GM23338 (cell line): ENCODE results near the gene PMPCB. TPM values are rescaled to one million over a fixed set of nuclear protein-coding genes. Genes with fewer than 3 reads are reported as not detected.

ENCODE experiments used
- ATAC-seq: fragments of 200-7000 bp; cut with Tn5 transposase; 3 replicates; pipeline ENCODE4 v1.9.1; 2020
- DNase-seq: peaks from one replicate; pipeline ENCODE4 v3.0.0-alpha.2; 2015; ENCODE audit warnings: low spot score
- H2AFZ ChIP-seq: fragments of 200-600 bp; sonication (generic); 2 replicates; pipeline ENCODE4 v1.8.0; 2016; ENCODE audit warnings: antibody characterized with exemption, mild to moderate bottlenecking, moderate library complexity
- H3F3A ChIP-seq: fragments of 200-600 bp; sonication (generic); replicated peaks from 2 replicates; pipeline ENCODE4 v1.8.0; 2017; ENCODE audit warnings: antibody characterized with exemption, mixed run types, low read depth
- H3K27ac ChIP-seq: fragments of 200-600 bp; sonication (generic); 2 replicates; pipeline ENCODE4 v1.6.1; 2016; ENCODE audit warnings: low read depth
- H3K27me3 ChIP-seq: fragments of 200-600 bp; sonication (generic); 2 replicates; pipeline ENCODE4 v1.8.0; 2016; ENCODE audit warnings: mild to moderate bottlenecking, mixed run types, moderate library complexity; ENCODE audit not compliant: insufficient read depth
- H3K36me3 ChIP-seq: fragments of 200-600 bp; sonication (generic); 2 replicates; pipeline ENCODE4 v1.8.0; 2016; ENCODE audit warnings: mild to moderate bottlenecking; ENCODE audit not compliant: insufficient read depth
- H3K4me1 ChIP-seq: fragments of 200-600 bp; sonication (generic); 2 replicates; pipeline ENCODE4 v1.8.0; 2016; ENCODE audit warnings: mild to moderate bottlenecking, moderate library complexity; ENCODE audit not compliant: insufficient read depth
- H3K4me2 ChIP-seq: fragments of 200-600 bp; sonication (generic); 2 replicates; pipeline ENCODE4 v1.7.1; 2017; ENCODE audit warnings: mixed run types
- H3K4me3 ChIP-seq: fragments of 200-600 bp; sonication (generic); 2 replicates; pipeline ENCODE4 v1.6.1; 2016; ENCODE audit warnings: mixed run types
- H3K79me2 ChIP-seq: fragments of 200-600 bp; sonication (generic); replicated peaks from 2 replicates; pipeline ENCODE4 v1.8.0; 2017; ENCODE audit warnings: mild to moderate bottlenecking; ENCODE audit not compliant: insufficient read depth
- H3K9me2 ChIP-seq: fragments of 200-600 bp; sonication (generic); 2 replicates; pipeline ENCODE4 v1.8.0; 2017; ENCODE audit not compliant: insufficient read depth
- H4K20me1 ChIP-seq: fragments of 200-600 bp; sonication (generic); replicated peaks from 2 replicates; pipeline ENCODE4 v1.8.0; 2017; ENCODE audit warnings: mild to moderate bottlenecking; ENCODE audit not compliant: insufficient read depth
- H3K27ac Mint-ChIP-seq: 2 replicates; pipeline ENCODE4 v1.8.0; 2020; ENCODE audit warnings: inconsistent platforms, mild to moderate bottlenecking, moderate library complexity, mixed read lengths
- H3K27me3 Mint-ChIP-seq: 3 replicates; pipeline ENCODE4 v1.8.0; 2022; ENCODE audit warnings: low read depth, mild to moderate bottlenecking, moderate library complexity, mixed read lengths, inconsistent platforms; ENCODE audit not compliant: insufficient read depth, poor library complexity
- H3K36me3 Mint-ChIP-seq: 3 replicates; pipeline ENCODE4 v1.8.0; 2021; ENCODE audit warnings: low read depth, mild to moderate bottlenecking, inconsistent platforms, moderate library complexity, mixed read lengths
- H3K4me1 Mint-ChIP-seq: 3 replicates; pipeline ENCODE4 v1.8.0; 2020; ENCODE audit warnings: mild to moderate bottlenecking, inconsistent platforms, mixed read lengths
- H3K4me3 Mint-ChIP-seq: 3 replicates; pipeline ENCODE4 v1.8.0; 2021; ENCODE audit warnings: moderate library complexity, mild to moderate bottlenecking, inconsistent platforms, mixed read lengths
- H3K9me3 Mint-ChIP-seq: 3 replicates; pipeline ENCODE4 v1.8.0; 2020; ENCODE audit warnings: moderate library complexity, mild to moderate bottlenecking, inconsistent platforms, mixed read lengths
- CREB1 ChIP-seq: fragments of 250-450 bp; sonication (Bioruptor Pico); IDR thresholded peaks from 2 replicates; pipeline ENCODE4 v1.5.0; 2020; ENCODE audit warnings: low read depth, mild to moderate bottlenecking, moderate library complexity
- EZH2 ChIP-seq: fragments of 200-600 bp; sonication (generic); IDR thresholded peaks from one replicate; pipeline ENCODE4 v1.8.0; 2017; ENCODE audit warnings: antibody characterized with exemption, mild to moderate bottlenecking, low read depth; ENCODE audit not compliant: unreplicated experiment
- EZH2phosphoT487 ChIP-seq: fragments of 200-600 bp; sonication (generic); IDR thresholded peaks from one replicate; pipeline ENCODE4 v1.8.1; 2018; ENCODE audit warnings: antibody characterized with exemption; ENCODE audit not compliant: unreplicated experiment
- JUNB ChIP-seq: IDR thresholded peaks from one replicate; pipeline ENCODE4 v1.6.1; 2016; ENCODE audit warnings: antibody characterized with exemption; ENCODE audit not compliant: unreplicated experiment
- NANOG ChIP-seq: IDR thresholded peaks from 2 replicates; pipeline ENCODE4 v1.6.1; 2016; ENCODE audit warnings: antibody characterized with exemption, borderline replicate concordance
- POLR2AphosphoS5 ChIP-seq: IDR thresholded peaks from 2 replicates; pipeline ENCODE4 v1.6.1; 2016; ENCODE audit warnings: antibody characterized with exemption, low read depth
- STAT1 ChIP-seq: IDR thresholded peaks from one replicate; pipeline ENCODE4 v1.6.1; 2016; ENCODE audit warnings: antibody characterized with exemption; ENCODE audit not compliant: unreplicated experiment
- ZNF114 ChIP-seq: fragments of 250-450 bp; sonication (Bioruptor Pico); IDR thresholded peaks from 2 replicates; pipeline ENCODE4 v1.5.0; 2020; ENCODE audit warnings: mild to moderate bottlenecking, moderate library complexity
- ZNF331 ChIP-seq: fragments of 250-450 bp; sonication (Bioruptor Pico); IDR thresholded peaks from 2 replicates; pipeline ENCODE4 v1.5.0; 2020; ENCODE audit warnings: low read depth, mild to moderate bottlenecking, moderate library complexity
- polyA plus RNA-seq: library from polyadenylated mRNA; unstranded; fragments of >200 nt; fragmentation: Nextera tagmentation; extraction: Ambion mirVana; gene quantifications from 2 replicates; pipeline ENCODE4 v1.2.1, GENCODE V29; 2016
- total RNA-seq: library from RNA; depleted of rRNA; stranded (reverse); fragments of >200 nt; shearing (Covaris generic); gene quantifications from 2 replicates; pipeline ENCODE4 v1.2.3, GENCODE V29; 2014
- TF ChIP-seq, protein P1 (sequence below): IDR thresholded peaks from one replicate; pipeline ENCODE4 v1.6.1; 2018; ENCODE audit warnings: antibody characterized with exemption; ENCODE audit not compliant: unreplicated experiment
- TF ChIP-seq, protein P2 (sequence below): fragments of 250-450 bp; sonication (Bioruptor Pico); IDR thresholded peaks from 2 replicates; pipeline ENCODE4 v1.5.0; 2020; ENCODE audit warnings: mild to moderate bottlenecking, moderate library complexity
- TF ChIP-seq, protein P3 (sequence below): IDR thresholded peaks from 2 replicates; pipeline ENCODE4 v1.6.1; 2016; ENCODE audit warnings: antibody characterized with exemption

Gene PMPCB
- total and polyA plus RNA-seq, 2 experiments from 2014 or later = 55.0 to 90.0 TPM

DNA sequence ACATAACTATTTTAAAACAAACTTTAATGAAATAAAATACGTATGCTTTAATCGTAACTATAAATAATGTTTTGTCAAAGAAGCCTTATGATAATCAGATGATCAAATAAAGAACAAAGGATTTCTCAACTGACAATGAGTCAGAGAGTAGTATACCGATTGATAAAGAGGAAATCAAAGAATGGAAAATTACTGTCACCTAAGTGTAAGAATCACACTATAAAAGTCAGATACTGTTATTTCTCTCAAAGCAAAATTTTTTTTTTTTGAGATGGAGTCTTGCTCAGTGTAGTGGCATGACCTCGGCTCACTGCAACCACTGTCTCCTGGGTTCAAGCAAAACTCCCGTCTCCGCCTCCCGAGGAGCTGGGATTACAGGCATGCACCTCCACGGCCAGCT lies 28.5 kb downstream of the PMPCB start:
- no peaks in the 10 kb centered on the region for H3K9me3 Mint-ChIP-seq
- H3K4me2 ChIP-seq = no peak overlapping the region
- H3K27me3 Mint-ChIP-seq = peaks cover 3% of the 10 kb centered on the region
- peaks cover 17% of the 10 kb centered on the region for H3K4me1 ChIP-seq
- H4K20me1 ChIP-seq = no peaks in the 10 kb centered on the region
- no peak overlapping the region for H3K4me3 Mint-ChIP-seq
- H3K4me3 ChIP-seq = no peak overlapping the region
- peaks cover 40% of the 10 kb centered on the region for H3K36me3 ChIP-seq
- no peak overlapping the region for H2AFZ ChIP-seq
- no peak for ATAC-seq
- 0 out of 2 replicates have a peak overlapping the region, but pooled peaks have one; percentile 23 for H3K27ac ChIP-seq
- H3K27me3 ChIP-seq = no peaks in the 10 kb centered on the region
- H3K27ac Mint-ChIP-seq = no peak overlapping the region
- H3K9me2 ChIP-seq = no peaks in the 10 kb centered on the region
- no peaks in the 10 kb centered on the region; the same call in 1 of the 2 replicates for H3K79me2 ChIP-seq
- no peak for TF ChIP-seq JUNB
- no peak for TF ChIP-seq CREB1 (CRISPR knock-in tag)
- TF ChIP-seq EZH2phosphoT487 = no peak
- TF ChIP-seq, protein P1, sequence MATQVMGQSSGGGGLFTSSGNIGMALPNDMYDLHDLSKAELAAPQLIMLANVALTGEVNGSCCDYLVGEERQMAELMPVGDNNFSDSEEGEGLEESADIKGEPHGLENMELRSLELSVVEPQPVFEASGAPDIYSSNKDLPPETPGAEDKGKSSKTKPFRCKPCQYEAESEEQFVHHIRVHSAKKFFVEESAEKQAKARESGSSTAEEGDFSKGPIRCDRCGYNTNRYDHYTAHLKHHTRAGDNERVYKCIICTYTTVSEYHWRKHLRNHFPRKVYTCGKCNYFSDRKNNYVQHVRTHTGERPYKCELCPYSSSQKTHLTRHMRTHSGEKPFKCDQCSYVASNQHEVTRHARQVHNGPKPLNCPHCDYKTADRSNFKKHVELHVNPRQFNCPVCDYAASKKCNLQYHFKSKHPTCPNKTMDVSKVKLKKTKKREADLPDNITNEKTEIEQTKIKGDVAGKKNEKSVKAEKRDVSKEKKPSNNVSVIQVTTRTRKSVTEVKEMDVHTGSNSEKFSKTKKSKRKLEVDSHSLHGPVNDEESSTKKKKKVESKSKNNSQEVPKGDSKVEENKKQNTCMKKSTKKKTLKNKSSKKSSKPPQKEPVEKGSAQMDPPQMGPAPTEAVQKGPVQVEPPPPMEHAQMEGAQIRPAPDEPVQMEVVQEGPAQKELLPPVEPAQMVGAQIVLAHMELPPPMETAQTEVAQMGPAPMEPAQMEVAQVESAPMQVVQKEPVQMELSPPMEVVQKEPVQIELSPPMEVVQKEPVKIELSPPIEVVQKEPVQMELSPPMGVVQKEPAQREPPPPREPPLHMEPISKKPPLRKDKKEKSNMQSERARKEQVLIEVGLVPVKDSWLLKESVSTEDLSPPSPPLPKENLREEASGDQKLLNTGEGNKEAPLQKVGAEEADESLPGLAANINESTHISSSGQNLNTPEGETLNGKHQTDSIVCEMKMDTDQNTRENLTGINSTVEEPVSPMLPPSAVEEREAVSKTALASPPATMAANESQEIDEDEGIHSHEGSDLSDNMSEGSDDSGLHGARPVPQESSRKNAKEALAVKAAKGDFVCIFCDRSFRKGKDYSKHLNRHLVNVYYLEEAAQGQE = no peak
- TF ChIP-seq, protein P2, sequence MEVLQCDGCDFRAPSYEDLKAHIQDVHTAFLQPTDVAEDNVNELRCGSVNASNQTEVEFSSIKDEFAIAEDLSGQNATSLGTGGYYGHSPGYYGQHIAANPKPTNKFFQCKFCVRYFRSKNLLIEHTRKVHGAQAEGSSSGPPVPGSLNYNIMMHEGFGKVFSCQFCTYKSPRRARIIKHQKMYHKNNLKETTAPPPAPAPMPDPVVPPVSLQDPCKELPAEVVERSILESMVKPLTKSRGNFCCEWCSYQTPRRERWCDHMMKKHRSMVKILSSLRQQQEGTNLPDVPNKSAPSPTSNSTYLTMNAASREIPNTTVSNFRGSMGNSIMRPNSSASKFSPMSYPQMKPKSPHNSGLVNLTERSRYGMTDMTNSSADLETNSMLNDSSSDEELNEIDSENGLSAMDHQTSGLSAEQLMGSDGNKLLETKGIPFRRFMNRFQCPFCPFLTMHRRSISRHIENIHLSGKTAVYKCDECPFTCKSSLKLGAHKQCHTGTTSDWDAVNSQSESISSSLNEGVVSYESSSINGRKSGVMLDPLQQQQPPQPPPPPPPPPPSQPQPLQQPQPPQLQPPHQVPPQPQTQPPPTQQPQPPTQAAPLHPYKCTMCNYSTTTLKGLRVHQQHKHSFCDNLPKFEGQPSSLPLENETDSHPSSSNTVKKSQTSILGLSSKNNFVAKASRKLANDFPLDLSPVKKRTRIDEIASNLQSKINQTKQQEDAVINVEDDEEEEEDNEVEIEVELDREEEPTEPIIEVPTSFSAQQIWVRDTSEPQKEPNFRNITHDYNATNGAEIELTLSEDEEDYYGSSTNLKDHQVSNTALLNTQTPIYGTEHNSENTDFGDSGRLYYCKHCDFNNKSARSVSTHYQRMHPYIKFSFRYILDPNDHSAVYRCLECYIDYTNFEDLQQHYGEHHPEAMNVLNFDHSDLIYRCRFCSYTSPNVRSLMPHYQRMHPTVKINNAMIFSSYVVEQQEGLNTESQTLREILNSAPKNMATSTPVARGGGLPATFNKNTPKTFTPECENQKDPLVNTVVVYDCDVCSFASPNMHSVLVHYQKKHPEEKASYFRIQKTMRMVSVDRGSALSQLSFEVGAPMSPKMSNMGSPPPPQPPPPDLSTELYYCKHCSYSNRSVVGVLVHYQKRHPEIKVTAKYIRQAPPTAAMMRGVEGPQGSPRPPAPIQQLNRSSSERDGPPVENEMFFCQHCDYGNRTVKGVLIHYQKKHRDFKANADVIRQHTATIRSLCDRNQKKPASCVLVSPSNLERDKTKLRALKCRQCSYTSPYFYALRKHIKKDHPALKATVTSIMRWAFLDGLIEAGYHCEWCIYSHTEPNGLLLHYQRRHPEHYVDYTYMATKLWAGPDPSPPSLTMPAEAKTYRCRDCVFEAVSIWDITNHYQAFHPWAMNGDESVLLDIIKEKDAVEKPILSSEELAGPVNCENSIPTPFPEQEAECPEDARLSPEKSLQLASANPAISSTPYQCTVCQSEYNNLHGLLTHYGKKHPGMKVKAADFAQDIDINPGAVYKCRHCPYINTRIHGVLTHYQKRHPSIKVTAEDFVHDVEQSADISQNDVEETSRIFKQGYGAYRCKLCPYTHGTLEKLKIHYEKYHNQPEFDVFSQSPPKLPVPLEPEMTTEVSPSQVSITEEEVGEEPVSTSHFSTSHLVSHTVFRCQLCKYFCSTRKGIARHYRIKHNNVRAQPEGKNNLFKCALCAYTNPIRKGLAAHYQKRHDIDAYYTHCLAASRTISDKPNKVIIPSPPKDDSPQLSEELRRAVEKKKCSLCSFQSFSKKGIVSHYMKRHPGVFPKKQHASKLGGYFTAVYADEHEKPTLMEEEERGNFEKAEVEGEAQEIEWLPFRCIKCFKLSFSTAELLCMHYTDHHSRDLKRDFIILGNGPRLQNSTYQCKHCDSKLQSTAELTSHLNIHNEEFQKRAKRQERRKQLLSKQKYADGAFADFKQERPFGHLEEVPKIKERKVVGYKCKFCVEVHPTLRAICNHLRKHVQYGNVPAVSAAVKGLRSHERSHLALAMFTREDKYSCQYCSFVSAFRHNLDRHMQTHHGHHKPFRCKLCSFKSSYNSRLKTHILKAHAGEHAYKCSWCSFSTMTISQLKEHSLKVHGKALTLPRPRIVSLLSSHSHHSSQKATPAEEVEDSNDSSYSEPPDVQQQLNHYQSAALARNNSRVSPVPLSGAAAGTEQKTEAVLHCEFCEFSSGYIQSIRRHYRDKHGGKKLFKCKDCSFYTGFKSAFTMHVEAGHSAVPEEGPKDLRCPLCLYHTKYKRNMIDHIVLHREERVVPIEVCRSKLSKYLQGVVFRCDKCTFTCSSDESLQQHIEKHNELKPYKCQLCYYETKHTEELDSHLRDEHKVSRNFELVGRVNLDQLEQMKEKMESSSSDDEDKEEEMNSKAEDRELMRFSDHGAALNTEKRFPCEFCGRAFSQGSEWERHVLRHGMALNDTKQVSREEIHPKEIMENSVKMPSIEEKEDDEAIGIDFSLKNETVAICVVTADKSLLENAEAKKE = no peak
- no peak for TF ChIP-seq POLR2AphosphoS5
- TF ChIP-seq, protein P3, sequence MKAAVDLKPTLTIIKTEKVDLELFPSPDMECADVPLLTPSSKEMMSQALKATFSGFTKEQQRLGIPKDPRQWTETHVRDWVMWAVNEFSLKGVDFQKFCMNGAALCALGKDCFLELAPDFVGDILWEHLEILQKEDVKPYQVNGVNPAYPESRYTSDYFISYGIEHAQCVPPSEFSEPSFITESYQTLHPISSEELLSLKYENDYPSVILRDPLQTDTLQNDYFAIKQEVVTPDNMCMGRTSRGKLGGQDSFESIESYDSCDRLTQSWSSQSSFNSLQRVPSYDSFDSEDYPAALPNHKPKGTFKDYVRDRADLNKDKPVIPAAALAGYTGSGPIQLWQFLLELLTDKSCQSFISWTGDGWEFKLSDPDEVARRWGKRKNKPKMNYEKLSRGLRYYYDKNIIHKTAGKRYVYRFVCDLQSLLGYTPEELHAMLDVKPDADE = no peak
- TF ChIP-seq NANOG = no peak
- no peak for TF ChIP-seq STAT1
- no peak for TF ChIP-seq ZNF114 (CRISPR knock-in tag)
- no peak for TF ChIP-seq EZH2
- no peak for TF ChIP-seq ZNF331
- no peaks in the 10 kb centered on the region for H3F3A ChIP-seq
- peaks cover 60% of the 10 kb centered on the region for H3K36me3 Mint-ChIP-seq
- H3K4me1 Mint-ChIP-seq = peaks cover 29% of the 10 kb centered on the region
- no peak for DNase-seq
